ENCODE measurements around the gene CHN1.

DNA sequence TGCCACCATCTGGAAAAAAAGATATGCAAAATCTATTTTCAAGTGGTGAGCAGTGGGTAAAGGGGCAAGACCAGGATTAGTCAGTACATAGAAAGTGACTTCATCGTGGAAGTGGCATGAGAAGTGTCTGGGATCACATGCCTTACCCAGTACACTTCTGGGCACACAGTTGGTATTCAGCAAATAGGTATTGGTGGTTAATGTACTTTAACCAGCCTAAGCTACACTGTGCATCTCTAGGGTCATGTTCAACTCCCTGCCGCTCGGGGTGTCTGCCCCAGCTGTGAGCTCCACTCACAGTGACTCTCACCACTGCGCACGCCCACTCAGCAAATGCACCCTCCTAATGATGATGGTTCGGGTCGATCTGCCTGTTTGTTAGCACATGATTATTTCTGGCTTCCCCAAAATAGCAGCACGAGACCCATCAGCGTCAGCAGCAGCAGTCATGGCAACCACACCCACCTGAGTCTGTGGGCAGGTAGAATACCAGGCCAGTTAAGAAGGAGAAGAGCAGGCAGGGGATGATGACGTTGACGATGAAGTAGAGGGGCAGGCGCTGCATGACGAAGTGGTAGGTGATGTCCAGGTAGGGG, 252.0 kb downstream of the CHN1 start:
- TF ChIP-seq, protein P1, sequence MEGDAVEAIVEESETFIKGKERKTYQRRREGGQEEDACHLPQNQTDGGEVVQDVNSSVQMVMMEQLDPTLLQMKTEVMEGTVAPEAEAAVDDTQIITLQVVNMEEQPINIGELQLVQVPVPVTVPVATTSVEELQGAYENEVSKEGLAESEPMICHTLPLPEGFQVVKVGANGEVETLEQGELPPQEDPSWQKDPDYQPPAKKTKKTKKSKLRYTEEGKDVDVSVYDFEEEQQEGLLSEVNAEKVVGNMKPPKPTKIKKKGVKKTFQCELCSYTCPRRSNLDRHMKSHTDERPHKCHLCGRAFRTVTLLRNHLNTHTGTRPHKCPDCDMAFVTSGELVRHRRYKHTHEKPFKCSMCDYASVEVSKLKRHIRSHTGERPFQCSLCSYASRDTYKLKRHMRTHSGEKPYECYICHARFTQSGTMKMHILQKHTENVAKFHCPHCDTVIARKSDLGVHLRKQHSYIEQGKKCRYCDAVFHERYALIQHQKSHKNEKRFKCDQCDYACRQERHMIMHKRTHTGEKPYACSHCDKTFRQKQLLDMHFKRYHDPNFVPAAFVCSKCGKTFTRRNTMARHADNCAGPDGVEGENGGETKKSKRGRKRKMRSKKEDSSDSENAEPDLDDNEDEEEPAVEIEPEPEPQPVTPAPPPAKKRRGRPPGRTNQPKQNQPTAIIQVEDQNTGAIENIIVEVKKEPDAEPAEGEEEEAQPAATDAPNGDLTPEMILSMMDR (IDR thresholded peaks at IDR 0.05) = no peak
- TF ChIP-seq POLR2A (IDR thresholded peaks at IDR 0.05) = no peak
